ENCODE results near the gene FOXA3.

DNA sequence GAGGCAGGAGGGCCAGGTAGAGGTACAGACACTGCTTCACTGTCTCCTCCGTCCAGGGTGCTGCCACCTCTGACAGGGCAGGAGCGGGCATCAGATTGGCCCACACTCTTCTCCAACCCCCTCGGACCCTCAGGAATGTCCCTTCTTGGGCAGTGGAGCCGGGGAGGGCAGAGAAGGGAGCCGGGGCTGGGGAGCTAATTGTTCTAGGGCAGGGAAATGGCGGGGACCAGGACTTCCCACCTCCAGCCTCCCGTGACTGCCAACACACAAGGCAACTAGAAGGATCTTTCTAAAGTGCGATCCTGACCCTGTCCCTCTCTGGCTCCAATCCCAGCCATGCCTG lies 38.9 kb upstream of the FOXA3 start:
- no peak for TF ChIP-seq POLR2AphosphoS5 (IDR thresholded peaks at IDR 0.05)
- TF ChIP-seq, protein P1, sequence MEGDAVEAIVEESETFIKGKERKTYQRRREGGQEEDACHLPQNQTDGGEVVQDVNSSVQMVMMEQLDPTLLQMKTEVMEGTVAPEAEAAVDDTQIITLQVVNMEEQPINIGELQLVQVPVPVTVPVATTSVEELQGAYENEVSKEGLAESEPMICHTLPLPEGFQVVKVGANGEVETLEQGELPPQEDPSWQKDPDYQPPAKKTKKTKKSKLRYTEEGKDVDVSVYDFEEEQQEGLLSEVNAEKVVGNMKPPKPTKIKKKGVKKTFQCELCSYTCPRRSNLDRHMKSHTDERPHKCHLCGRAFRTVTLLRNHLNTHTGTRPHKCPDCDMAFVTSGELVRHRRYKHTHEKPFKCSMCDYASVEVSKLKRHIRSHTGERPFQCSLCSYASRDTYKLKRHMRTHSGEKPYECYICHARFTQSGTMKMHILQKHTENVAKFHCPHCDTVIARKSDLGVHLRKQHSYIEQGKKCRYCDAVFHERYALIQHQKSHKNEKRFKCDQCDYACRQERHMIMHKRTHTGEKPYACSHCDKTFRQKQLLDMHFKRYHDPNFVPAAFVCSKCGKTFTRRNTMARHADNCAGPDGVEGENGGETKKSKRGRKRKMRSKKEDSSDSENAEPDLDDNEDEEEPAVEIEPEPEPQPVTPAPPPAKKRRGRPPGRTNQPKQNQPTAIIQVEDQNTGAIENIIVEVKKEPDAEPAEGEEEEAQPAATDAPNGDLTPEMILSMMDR (IDR thresholded peaks at IDR 0.05) = no peak

All from prostate gland (tissue), 2 donors.